Skin epidermis (tissue), 12 donors: Measurements from ENCODE around the gene LMNTD2.

ENCODE experiments used
- H3K27ac ChIP-seq, 21 experiments: fragments of 200-600 bp; sonication (generic) in 11 of 21; one replicate each; pipeline ENCODE4 v1.5.0; 2020; ENCODE audit warnings: mild to moderate bottlenecking in 3 of 21, inconsistent platforms in 2 of 21, moderate library complexity in 2 of 21
- H3K4me3 ChIP-seq, 7 experiments: fragments of 200-600 bp; sonication (generic) in 2 of 7; one replicate each; pipeline ENCODE4 v1.5.0; 2020; ENCODE audit warnings: inconsistent platforms in 2 of 7, mild to moderate bottlenecking in 2 of 7, moderate library complexity in 1 of 7

Gene LMNTD2

GRCh38 chr11:555780-556661 lies 4.5 kb downstream of the LMNTD2 start:
- H3K27ac ChIP-seq: peak overlapping the region in 4 of 21 experiments; percentile 32 to 77 (median 38)
- peak overlapping the region; percentile 10 to 52 (median 30) for H3K4me3 ChIP-seq

DNA sequence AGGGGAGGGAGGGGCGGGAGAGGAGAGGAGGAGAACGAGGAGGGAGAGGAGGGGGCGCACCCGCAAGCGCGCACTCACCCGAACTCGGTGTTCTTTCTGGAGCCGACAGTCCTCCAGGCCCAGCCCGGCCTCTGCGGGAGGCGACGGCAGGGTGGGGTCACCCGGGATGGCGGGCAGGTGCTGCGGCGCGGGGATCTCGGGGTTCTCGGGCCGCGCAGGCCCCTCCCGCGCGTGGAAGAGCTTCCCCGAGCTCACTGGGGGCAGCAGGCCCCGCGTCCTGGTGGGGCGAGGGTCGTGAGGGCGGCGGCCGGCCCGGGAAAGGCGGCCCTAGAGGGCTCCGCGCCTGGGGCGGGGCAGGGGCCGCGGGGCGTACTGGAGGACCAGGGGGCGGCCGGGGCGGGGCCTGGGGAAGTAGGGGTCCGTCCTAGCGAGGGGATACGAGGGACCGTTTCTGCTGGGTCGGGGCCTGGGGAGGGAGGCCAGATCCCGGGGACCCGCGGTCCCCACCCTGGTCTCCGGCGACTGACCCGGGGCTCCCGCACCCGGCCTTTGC lies 5.2 kb downstream of the LMNTD2 start:
- Histone ChIP-seq H3K27ac (peak overlapping the region in 4 of 21 experiments; percentile 32 to 77 (median 38)), H3K4me3 (peak overlapping the region; percentile 10 to 52 (median 30))

DNA sequence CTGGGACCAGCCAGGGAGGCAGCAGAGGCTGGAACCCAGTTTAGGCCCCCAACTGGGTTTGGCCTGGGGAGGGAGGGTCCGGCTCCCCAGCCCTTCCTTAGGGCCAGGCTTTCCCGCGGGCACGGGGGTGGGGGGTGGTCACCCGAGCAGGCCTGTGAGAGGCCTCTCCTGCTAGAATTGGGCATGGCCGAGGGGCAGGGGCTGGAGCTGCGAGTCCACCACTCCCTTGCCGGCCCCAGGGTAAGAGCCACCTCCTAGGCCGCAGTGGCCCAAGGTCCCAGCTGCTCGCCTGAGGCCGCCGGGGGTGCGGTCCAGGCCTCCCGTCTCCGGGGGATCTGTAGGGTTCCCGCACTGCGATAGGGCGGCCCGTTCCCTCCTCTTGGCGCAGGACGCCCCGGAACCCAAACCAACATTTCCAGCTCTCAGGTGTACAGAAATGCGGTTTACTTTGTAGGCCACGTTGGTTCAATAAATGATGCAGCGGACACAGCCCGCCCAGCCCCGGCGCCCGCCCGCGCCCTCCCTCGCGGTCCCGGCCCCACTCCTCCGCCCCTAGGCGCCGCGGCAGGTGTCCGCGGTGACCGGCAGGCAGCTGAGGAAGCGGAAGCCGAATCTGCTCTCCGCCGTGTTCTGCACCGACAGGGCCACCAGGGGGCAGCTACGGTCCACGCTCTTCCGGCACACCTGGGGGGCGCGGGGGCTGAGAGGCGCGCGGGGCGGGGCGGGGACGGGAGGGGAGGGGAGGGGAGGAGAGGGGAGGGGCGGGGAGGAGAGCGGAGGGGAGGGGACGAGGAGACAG lies 5.9 kb downstream of the LMNTD2 start:
- H3K4me3 ChIP-seq: peak overlapping the region; percentile 10 to 52 (median 30)
- H3K27ac ChIP-seq: peak overlapping the region in 3 of 21 experiments; percentile 1 to 42 (median 24)

DNA sequence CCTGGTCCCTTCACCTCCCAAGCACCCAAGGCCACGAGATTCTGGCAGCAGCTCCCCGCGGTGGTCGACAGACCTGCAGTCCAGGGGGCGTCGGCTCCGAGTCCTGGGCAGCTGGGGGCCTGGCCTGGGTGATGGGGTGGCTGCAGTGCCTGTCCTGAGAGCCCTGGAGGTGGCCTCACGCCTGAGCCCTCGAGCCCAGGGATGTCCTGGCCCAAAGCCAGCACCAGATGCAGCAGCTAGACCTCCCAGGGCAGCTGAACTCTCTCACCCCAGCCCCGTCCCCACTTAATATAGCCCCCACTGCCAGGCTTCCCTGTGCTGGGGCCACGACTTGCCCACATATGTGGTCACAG lies 6.6 kb downstream of the LMNTD2 start:
- no peak overlapping the region for H3K4me3 ChIP-seq

DNA sequence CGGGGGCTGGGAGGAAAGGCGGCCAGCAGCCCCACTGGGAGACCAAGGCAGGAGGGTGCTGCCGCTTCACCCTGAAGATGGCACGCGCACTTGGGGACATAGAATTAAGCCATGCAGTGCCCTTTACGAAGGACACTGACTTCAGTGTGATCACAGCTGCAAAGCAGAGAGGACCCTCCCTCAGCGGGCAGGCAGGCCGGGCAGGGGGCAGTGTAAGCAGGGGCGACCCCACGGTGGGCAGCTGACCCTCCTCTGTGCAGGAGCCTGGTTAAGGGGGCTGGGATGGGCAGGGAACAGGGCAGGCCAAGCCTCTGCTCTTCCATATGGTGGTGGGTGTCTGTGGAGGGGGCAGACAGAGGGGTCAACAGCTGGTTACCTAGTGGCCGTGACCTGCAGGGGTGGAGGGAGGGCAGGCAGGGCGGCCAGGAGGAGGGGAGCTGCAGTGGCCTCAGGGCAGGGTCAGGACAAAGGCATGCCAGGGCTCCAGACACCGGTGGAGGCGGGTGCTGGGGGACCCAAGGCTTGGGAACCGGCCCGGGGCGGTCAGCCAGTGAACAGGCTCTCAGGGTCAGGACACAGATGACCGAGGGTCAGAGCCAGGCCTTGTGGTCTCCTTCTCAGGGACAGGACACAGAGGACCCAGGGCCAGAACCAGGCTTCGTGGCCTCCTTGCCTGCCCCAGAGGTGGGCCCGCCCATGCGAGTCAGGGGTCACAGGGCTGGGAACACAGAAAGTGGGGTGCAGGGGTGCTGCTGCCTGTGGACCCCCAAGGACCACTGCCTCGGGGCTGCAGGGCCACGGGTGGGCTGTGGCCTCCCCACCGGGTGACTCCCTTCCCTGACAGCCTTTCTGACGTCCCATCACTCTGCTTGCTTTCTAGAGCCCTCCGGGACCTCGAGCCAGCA lies 7.2 kb downstream of the LMNTD2 start:
- no peak overlapping the region for H3K27ac ChIP-seq
- H3K4me3 ChIP-seq: no peak overlapping the region

More for the DNA sequence above, 6.6 kb downstream of the LMNTD2 start:
- H3K27ac ChIP-seq: peak overlapping the region in 1 of 21 experiments; percentile 1

DNA sequence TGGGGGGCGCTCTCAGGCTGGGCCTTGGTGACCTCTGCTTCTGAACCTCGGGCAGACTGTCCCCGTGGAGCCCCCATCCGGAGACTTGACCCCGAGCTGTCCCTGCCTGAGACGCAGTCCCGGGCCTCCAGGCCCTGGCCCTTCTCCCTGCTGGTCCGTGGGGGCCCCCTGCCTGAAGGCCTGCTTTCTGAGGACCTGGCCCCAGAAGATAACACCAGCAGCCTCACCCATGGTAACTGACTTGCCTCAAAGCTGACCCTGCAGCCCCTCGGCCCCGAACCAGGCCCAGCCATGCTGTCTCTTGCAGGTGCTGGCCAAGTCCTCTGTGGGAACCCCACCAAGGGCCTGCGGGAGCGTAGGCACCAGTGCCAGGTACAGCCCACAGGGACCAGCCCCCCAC lies 8.9 kb downstream of the LMNTD2 start:
- Histone ChIP-seq H3K27ac (no peak overlapping the region), H3K4me3 (no peak overlapping the region)

DNA sequence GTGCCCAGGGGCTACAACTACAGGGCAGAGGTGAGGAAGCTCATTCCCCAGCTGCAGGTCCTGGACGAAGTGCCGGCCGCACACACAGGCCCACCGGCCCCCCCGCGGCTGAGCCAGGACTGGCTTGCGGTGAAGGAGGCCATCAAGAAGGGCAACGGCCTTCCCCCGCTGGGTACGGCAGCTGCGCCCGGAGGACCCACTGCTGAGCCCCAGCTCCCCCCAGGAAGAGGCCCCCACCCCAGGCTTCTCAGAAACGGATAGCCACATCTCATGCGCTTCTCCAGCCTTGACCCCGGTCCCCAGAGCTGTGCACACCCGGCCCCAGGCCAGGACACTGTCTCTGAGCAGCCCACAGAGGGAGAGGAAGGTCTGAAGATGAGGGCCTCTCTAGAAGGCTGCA lies 9.4 kb downstream of the LMNTD2 start:
- Histone ChIP-seq H3K27ac (no peak overlapping the region), H3K4me3 (no peak overlapping the region)

DNA sequence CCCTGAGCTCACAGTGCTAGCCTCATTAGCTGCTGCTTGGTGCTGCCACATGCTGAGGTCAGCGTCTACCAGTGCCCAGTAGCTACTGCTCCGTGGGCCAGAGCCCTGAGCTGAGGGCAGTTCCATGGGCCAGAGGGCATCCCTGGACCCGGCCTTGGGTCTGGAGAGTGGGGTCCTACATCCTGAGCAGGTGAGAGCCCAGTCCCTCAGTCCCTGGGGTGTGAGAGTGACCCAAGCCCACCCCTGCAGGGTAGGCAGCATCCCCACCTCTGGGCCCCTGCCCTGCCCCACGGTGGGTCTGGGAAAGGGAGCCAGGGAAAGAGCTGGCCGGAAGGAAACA lies 9.8 kb downstream of the LMNTD2 start:
- Histone ChIP-seq H3K27ac (no peak overlapping the region), H3K4me3 (no peak overlapping the region)

DNA sequence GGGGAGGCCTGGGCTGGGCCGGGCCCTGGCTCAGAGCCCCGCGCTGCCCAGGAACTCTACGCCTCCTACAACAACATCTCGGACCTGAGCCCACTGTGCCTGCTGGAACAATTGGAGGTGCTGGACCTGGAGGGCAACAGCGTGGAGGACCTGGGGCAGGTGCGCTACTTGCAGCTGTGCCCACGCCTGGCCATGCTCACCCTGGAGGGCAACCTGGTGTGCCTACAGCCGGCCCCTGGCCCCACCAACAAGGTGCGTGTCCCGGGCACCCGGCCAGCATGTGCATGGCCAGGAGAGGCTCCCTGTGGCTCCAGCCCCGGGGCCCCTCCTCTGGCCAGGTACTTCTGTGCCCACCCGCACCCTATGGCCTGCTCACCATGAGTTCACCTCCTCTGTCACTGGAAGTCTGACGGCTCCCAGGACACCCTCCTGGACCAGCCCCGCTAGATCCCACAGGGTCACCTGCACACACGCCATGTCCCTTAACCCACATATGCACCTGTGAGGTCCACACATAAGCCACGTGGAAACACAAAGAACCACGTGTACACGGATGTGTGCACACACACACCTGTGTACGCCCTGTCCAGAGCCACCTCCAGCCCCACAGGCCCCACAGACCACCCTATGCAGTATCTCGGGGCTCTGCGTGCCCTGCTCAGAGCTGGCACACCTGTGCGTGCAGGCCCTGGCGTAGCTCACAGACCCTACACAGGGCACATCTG lies 10.4 kb downstream of the LMNTD2 start:
- Histone ChIP-seq H3K4me3 (no peak overlapping the region), H3K27ac (no peak overlapping the region)

GRCh38 chr11:548700-549603 lies 11.6 kb downstream of the LMNTD2 start:
- Histone ChIP-seq H3K27ac (no peak overlapping the region), H3K4me3 (no peak overlapping the region)

GRCh38 chr11:545171-545570 lies 15.4 kb downstream of the LMNTD2 start:
- Histone ChIP-seq H3K27ac (peak overlapping the region in 1 of 21 experiments; percentile 55), H3K4me3 (no peak overlapping the region)

DNA sequence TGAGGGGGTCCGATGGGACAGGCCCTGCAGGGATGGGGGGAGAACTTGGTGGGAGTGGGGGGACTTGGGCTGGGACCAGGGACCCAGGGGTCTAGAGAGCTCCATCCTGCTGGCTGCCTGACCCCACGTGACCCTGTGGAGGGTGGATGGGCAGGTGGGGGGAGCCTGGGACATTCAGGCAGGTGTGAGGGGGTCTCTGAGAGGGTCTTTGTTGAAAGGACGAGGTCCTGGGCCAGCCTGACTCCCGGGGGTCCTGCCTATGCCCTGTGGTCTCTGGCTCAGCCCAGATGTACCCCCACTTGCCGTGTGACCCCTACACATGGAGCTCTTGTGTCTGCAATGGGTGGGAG lies 15.7 kb downstream of the LMNTD2 start:
- Histone ChIP-seq H3K4me3 (no peak overlapping the region), H3K27ac (peak overlapping the region in 1 of 21 experiments; percentile 55)

- no peak overlapping the region for H3K4me3 ChIP-seq
- no peak overlapping the region for H3K27ac ChIP-seq
Measured at GRCh38 chr11:541433-541885, 19.1 kb downstream of the LMNTD2 start.

GRCh38 chr11:540583-541432 lies 19.7 kb downstream of the LMNTD2 start:
- Histone ChIP-seq H3K27ac (no peak overlapping the region), H3K4me3 (no peak overlapping the region)

DNA sequence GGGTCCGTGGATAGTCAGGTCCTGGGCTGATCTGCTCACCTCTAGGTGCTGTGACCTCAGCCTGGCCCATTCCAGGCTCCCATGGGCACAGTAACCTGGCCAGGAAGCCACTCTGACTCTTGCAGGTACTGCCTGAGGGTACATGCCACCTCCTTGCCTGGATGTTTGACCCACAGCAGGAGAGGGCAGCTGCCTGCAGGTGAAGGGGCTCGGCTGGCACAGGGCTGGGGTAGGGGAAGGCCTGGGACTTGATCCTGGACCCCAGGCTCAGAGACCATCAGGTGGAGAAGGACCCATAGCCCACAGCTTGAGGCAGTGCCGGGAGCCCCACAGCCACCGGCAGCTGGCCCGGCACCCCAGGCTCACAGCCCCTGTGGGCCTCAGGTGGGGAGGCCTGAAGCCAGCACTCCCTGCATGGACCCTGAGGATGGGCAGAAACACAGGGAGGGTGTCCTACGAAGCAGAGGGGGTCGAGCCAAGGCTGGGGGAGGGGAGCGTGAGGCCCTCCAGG lies 20.5 kb downstream of the LMNTD2 start:
- Histone ChIP-seq H3K27ac (no peak overlapping the region), H3K4me3 (no peak overlapping the region)

GRCh38 chr11:538431-539051 lies 22.0 kb downstream of the LMNTD2 start:
- no peak overlapping the region for H3K4me3 ChIP-seq
- H3K27ac ChIP-seq: peak overlapping the region in 2 of 21 experiments; percentile 68 to 92
